HG02885 (cell line): ENCODE results near the gene DMD.

ENCODE experiments used
- ATAC-seq: cut with Tn5 transposase; IDR thresholded peaks from one replicate; pipeline ENCODE4 v1.9.1; 2021; ENCODE audit warnings: mild to moderate bottlenecking; ENCODE audit not compliant: unreplicated experiment, poor library complexity

Gene DMD

DNA sequence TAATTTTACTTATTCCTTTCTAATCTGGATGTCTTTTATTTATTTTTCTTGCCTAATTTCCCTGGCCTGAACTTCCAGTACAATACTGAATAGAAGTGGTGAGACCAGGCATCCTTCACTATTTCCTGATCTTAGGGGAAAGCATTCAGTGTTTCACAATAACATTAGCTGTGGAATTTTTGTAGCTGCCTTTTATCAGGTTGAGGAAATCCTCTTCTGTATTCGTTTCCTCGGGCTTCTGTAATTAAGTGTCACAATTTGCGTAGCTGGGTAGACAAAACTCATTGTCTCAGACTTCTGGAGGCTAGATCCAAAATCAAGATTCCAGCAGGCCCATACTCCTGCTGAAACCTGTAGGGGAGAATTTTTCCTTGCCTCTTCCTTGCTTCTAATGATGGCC, 1541.1 kb downstream of the DMD start:
- ATAC-seq = no peak

DNA sequence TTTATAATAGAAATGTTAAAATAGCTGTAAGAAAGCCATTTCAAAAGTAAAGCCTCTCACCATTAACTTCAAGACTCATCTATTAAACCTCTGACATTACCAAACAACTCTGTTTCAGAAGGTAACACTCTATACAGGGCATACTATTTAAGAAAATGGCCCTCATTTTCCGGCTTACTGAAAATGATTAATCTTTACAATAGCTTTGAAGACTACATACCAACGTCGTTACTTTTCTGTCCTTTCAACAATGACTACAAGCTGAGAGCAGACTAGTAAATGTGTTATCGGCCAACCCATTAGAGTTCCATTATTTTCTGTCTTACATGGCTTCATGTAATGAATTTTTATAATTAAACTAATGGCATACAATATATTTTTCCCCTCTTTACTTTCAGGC, 1545.9 kb downstream of the DMD start:
- no peak for ATAC-seq

DNA sequence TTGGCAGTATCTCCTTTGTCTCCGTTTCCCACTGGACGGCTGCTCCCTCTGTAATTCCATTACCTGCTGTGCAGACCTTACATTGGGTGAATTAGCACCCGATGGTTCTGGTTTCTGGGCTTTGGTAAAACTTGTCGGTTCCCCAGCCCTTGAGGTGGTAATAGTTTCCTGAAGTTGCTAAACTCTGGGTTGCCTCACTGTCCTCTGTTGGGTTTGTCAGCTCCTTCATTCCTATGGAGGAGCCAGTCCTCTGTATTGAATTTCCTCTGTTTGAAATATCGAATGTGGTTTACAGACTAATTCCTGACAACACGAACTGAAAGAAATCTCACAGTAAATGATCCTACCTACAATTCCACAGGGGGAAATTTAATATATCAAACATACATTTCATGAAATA, 1548.2 kb downstream of the DMD start:
- ATAC-seq = no peak

DNA sequence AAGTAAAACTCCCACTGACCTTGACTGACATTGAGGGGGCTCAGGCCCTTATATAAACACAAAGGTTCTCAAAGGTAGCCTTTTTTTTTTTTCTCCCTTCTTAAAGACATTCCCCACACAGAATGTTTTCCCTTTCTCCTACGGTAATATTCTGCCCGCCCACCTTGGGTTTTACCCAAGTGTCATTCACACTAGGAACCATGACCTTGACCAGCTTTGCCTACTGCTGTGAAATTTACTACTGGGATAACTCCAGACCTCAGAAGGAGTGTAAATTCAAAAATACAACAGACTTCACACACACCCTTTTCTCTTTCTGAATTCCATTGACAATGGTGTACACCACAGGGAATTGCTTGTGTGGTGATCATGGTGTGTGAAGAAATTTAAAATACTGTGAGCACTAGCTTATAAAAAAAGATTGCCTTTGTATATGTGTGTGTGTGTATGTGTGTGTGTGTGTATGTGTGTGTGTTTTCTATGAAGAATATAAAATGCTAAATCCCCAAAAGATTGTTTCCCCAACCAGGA, 1550.0 kb downstream of the DMD start:
- no peak for ATAC-seq

DNA sequence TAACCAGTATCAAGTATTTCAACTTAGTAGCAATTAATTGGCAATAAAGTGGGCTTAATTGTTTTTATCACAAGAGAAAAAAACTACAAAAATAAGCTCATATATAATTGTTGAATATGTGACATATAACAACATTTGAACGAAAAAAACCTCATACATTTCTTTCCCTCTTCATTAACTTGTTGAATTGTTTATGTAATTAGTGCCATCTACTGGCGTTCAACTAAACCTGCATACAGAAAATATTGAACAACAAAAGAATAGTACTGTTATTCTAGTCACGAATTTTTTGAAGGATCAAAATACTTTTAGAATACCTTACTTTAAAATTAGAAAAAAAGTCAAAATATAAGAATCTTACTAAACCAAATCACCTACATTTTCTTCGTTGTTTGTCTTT, 1553.0 kb downstream of the DMD start:
- peak; percentile 72 for ATAC-seq

DNA sequence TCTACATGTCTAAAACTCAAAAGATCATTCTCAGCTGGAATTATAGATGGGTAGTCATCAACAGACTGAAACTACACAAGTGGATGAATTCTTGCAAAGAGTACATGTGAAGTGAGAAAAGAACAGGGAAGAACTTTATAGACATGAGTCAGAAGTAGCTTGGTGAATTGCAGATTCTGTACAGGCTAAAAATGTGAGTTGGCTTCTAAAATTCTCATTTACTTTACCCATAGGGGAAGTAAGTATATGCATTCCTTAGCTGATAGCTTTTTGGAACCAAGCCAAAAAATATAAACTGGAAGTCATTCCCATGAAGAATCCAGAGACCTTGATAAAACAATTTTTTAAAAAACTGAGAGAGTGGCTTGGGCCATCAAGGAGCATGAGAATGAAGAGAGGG, 1555.3 kb downstream of the DMD start:
- no peak for ATAC-seq

DNA sequence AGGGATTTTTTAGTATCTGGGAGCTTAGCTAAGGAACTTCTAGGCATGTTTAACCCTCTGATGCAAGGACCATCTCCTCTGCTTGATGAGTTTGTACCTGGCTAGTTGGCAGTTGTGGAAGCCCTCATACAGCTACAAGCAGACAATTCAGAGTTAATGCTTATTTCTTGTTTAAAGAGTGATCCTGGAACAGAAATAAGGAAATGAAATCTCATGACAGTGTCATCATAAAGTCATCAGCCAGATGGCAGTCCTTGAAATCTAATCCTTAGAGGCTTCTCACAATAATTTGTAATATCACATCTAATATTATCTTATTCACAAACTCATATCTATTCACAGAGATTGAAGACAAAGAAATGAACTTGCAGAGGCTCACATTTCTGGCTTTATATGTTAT, 1557.9 kb downstream of the DMD start:
- ATAC-seq = no peak

DNA sequence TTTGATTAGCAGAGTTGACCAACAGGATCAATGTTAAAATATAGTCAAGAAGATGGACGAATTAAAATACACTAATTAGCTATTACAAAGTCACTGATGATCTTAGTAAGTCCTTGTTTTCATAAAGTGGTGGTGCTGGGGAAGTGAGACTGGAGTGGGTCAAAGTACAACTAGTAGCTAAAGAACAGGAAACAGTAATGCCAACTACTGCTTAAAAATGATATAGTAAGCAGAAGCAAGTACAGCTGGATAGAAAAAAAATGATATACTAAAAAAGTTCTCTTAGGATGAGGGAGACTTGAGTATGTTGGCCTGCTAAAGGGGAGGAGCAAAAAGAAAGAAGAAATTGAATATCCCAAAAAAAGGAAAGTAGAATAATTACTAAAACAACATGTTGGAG, 1558.7 kb downstream of the DMD start:
- ATAC-seq = no peak

DNA sequence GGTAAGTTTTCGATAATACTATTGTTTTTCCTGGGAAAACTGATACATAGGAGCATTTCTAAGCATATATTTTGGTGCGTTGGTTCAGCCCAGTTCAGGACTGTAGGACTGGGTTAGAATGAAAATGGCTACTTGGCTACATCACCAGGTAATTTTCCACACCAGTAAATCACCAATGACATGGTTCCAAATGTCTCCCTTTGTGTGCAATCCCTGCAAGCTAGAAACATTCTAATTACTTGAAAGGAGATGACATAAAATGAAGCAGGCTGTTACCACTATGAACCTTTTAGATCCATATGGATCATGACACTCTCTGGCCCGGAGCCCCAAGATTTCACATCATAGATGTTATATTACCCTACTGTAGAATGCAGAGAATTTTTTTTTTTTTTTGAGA, 1562.1 kb downstream of the DMD start:
- no peak for ATAC-seq

DNA sequence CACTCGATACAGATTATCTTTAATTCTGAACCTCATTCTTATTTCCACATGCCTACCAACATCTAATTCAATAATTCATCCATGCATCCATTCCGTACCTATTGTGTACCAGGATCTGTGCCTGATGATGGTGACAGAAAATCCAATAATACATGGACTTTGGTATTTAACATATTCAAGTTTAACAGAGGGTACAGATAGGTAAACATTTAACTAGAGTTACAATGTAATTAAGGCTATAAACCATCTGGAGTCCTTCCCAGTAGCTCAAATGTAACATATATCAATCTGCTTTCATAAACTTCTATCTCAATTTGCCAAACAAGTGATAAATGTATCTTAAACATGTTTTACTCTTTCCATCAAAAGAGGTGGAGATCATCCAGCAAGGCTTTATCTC, 1578.0 kb downstream of the DMD start:
- ATAC-seq = no peak

DNA sequence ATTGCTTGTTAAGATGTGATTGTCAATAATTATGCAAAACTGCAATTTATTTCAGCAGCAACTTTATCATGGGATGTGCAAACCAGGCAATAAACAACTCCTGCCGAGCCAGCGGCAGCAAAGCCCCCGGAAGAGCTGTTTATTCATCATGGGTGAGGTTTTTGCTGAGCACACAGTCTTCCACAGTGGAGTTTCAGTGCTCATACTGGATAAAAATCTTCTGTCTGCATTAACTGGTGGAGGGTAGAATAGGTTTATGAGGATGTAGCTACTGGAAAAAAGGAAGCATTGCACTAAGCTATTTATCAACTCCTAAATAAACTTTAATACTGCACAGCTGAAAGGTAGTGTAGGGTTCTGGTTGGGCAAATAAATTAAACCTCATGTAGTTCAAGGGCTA, 1582.2 kb downstream of the DMD start:
- ATAC-seq = no peak

DNA sequence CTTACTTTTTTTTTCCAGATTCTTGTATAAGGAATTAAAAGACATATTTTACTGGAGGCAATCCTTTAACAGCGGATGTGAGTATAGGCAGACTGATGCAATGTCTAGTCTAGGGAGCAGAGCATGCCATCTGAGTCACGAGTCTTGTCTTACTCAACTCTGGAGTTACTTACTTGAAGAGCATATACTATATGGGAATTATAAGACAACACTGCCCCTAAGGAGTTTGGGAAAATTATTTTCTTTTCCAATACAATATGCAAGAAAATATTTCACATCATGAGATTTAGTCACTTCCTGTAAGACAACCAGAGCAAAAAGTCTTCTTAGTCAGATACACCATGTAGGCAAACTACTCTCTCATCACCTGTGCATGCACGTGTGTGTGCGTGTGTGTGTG, 1602.2 kb downstream of the DMD start:
- no peak for ATAC-seq

DNA sequence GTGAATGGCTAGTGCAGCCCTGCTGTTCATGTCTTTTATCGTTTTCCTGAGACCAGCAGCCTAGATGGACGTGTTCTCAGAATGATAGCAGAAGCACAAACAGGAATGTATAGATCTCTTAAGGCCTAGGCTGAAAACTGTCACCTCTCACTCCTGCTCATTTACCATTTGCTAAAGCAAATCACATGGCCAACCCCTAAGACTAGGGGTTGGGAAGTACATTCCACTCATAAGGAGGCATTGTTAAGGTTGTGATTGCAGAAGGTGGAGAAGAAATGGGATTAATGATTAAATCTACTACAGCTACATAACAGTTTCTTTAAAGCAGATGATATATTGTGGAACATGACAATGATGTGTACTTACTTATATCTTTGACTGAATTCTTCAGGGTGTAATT, 1602.7 kb downstream of the DMD start:
- ATAC-seq = no peak

DNA sequence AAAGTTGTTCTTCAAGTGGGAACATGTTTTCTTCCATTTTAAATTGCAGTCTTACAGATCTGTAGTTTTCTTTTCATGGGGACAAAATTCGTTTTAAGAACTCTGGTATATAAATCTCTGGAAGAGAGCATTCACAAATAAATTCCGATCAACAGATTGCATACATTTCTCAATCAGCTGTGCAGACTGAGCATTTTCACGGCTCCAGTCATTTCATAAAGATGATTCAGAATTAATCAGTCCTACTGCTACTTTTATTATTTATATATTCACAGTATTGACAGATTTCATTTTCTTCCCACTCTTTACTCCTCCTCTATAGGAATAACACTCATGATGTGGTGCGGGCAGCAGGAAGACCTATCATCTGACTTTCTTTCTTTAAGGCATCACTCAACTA, 1604.6 kb downstream of the DMD start:
- ATAC-seq = no peak

DNA sequence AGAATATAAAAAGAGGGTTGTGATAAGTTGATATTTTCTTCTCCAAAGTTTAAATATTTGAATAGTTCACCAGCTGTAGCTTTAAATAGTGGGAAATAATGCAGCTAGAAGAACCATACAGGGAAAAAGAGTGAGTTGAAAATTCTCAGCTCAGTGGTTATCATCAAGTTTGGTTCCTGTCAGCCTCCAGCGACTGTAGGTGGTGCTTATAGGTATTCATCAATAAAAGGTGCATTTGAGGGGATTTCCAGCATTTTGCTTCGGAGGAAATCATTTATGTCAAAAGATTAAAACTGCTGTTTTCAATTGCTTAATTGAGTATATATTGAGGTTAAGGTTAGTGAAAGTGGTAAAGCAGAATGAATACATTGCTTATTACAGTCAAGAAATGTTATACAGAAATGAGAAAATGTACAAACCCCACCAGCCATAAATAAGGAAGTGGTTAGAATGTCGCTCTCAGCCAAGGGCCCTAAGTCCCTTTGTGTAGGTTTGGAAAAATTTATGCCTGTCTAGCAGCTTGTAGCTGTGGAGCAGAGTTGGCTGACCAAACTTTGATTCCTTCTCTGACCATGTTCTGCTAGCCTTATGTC, 1606.6 kb downstream of the DMD start:
- ATAC-seq = peak; percentile 83

DNA sequence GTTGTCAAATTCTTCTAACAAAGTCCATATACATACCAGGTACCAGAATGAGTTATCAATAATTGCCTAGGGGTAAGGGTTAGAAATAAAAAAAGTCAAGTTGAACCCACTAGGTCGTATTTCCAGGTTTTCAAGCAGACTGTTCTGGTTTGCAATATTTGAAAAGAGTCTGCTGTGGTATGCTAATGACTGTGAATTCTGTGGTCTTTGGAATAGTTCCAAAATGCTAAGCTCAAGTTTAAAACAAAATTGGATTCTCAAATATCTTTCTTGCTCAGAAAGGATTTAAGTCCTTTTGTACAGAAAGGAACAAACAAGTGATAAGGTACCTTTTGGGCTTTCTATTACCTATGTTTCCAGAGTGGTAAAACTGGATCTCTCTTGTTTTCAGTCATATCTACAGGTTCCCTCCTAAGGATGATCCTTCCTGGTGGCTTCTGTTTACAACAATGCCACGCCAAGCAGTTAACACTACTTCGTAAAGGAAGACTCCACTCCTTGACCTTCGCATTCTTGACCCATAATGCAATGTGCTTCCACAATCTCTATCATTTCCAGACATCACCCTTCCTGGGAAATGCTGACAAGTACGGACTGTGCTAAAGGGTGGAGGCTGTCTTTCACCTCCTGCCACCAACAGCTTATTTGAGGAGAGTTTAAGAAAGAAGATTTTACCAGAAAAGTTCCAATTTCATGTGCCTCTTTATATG, 1607.8 kb downstream of the DMD start:
- no peak for ATAC-seq

DNA sequence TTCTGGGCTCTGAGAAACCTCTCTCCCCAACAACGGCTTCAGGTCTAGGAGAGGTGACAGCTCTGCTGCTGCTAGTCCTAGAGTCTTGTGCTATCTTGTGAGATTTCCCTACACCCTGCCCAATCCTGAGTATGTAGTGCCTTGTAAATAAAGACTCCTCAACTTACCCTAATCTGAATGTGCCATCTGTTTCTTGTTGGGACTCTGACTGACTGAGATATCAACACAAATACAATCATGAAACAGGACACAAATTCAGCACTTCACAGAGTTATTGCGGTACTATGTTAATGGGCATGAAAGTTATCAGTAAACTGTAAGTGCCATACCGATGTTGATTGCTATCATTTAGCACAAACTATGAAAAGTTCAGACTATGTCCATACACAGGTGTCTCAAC, 1610.5 kb downstream of the DMD start:
- no peak for ATAC-seq

DNA sequence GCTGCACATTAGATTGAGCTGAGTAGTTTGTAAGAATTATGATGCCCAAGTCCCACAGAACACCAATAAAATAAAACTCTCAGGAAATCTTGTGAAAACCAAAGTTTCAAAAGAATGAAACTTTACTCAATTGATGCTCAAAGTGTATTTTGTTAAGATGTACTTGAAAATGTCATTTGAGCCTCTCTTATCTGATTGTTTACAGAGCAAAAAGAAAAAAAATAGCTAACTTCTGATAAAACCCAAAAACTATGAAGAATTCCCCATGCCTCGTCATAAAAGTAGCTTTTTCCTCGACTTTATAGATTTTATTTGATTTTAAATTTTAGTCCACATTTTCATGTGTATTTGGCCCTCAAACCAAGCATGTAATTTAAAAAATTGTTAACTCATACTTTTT, 1618.0 kb downstream of the DMD start:
- no peak for ATAC-seq

DNA sequence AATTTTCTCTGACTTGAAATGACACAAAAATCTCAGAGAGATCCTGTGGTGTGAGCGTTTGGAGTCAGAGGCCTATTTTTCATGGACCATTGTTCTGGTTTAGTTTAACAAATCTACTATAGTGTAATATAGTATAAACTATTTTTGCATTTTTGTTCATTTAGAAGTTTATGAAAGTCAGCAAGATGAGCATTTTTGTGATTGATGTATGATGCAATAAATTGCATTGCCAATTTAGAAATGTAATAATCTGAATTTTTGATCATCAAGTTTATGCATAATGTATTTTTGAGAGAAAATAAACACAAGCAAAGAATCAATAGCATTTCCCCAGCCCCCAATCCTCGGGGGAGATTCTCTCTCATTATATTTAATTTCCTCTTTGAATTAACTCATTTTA, 1620.0 kb downstream of the DMD start:
- ATAC-seq = no peak

DNA sequence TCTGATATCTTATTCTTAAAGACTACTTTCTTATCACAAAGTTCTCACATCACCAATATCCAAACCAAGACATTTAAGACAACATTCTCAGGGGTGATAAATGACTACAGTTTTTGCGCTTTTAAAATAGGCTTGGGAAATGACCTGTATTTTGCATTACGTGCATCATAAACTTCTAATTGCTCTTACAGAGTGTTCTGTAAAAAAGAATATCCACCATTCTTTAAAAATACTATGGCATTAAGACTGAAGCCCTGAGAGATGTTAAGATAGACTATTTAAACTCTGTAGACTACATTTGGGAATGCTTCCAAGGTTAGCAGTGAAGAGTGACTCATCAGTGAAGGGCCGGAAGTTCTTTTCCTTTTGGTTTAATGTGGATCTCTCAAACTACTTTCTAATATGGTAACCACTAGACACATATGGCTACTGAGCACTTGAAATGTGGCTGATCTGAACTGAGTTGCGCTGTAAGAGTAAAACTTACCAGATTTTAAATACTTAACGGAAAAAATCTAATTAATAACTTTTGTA, 1620.7 kb downstream of the DMD start:
- ATAC-seq = no peak

DNA sequence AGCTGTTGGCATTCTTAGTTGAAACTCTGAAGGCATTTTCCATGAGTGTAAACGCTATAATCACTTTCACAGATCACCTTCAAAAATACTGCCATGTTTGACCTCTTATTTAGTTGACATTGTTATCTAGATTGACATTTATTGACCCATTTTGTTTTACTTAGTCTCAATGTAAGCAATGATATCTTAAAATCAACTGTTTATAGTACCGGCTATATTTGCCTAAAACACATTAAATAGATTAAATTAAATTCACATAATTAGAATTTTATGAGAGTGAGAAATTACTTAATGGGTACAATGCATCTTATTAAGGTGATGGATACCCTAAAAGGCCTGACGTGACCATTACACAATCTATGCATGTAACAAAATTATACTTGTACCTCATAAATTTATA, 1621.8 kb downstream of the DMD start:
- ATAC-seq = no peak

DNA sequence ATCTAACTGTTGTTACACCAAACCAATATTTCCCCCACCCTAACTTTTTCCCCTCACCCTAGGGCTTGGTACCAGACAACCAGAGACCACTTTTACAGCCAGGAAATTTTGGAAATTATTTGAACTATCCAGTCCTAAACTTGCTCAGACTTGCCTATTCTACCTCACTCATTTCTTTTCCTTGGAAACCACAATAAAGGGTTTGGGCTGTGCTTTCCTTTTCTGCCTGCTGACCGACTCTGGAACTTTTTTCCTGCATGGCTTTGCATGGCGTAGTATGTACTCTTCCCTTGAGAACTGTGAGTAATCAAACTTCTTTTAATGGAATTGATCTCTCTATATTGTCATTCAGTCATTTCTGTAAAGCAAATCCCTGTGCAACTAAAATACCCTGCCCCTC, 1623.0 kb downstream of the DMD start:
- no peak for ATAC-seq
